ENCODE data around the gene DAAM2.

The DAAM2 gene

GRCh38 chr6:39897698-39898097 lies 105.5 kb downstream of the DAAM2 start:
- DNase-seq (ENCODE audit: insufficient read length, low spot score), result no peak
- no peak for FAIRE-seq
- TF ChIP-seq SPI1 (IDR thresholded peaks at IDR 0.05; ENCODE audit: low read depth, low read length), result 0 out of 2 replicates have a peak, but pooled peaks have one; percentile 9
- TF ChIP-seq POLR2A (IDR thresholded peaks at IDR 0.05; ENCODE audit: low read depth, low read length), result no peak

- DNase-seq (ENCODE audit: insufficient read length, low spot score) (no peak), FAIRE-seq (no peak)
- TF ChIP-seq POLR2AphosphoS5 (IDR thresholded peaks at IDR 0.05; ENCODE audit: low read depth, low read length) (no peak), TAF1 (IDR thresholded peaks at IDR 0.05; ENCODE audit: low read depth, low read length) (no peak), POU2F2 (IDR thresholded peaks at IDR 0.05; ENCODE audit: low read depth, low read length) (no peak), PAX5 (IDR thresholded peaks at IDR 0.05; ENCODE audit: insufficient read depth, low read length, severe bottlenecking) (no peak), SPI1 (IDR thresholded peaks at IDR 0.05; ENCODE audit: low read depth, low read length) (no peak), POLR2A (IDR thresholded peaks at IDR 0.05; ENCODE audit: low read depth, low read length) (no peak)
Measured at GRCh38 chr6:39898625-39899024, 106.4 kb downstream of the DAAM2 start.

- DNase-seq (ENCODE audit: insufficient read length, low spot score) (no peak), FAIRE-seq (no peak)
- TF ChIP-seq POLR2A (IDR thresholded peaks at IDR 0.05; ENCODE audit: low read depth, low read length), result no peak
- no peak for TF ChIP-seq SPI1 (IDR thresholded peaks at IDR 0.05; ENCODE audit: low read depth, low read length)
- no peak for TF ChIP-seq POLR2AphosphoS5 (IDR thresholded peaks at IDR 0.05; ENCODE audit: low read depth, low read length)
- TF ChIP-seq TAF1 (IDR thresholded peaks at IDR 0.05; ENCODE audit: low read depth, low read length), result no peak
- no peak for TF ChIP-seq POU2F2 (IDR thresholded peaks at IDR 0.05; ENCODE audit: low read depth, low read length)
- no peak for TF ChIP-seq PAX5 (IDR thresholded peaks at IDR 0.05; ENCODE audit: insufficient read depth, low read length, severe bottlenecking)
Measured at GRCh38 chr6:39899554-39900295, 107.5 kb downstream of the DAAM2 start.

- FAIRE-seq, result no peak
- TF ChIP-seq PAX5 (IDR thresholded peaks at IDR 0.05; ENCODE audit: insufficient read depth, low read length, severe bottlenecking) (no peak), TAF1 (IDR thresholded peaks at IDR 0.05; ENCODE audit: low read depth, low read length) (no peak), POU2F2 (IDR thresholded peaks at IDR 0.05; ENCODE audit: low read depth, low read length) (no peak), SPI1 (IDR thresholded peaks at IDR 0.05; ENCODE audit: low read depth, low read length) (no peak), POLR2A (IDR thresholded peaks at IDR 0.05; ENCODE audit: low read depth, low read length) (no peak), POLR2AphosphoS5 (IDR thresholded peaks at IDR 0.05; ENCODE audit: low read depth, low read length) (no peak)
- no peak for DNase-seq (ENCODE audit: insufficient read length, low spot score)
Measured at GRCh38 chr6:39901116-39901655, 109.0 kb downstream of the DAAM2 start.

- DNase-seq (ENCODE audit: insufficient read length, low spot score), result no peak
- no peak for TF ChIP-seq POLR2AphosphoS5 (IDR thresholded peaks at IDR 0.05; ENCODE audit: low read depth, low read length)
- no peak for TF ChIP-seq SPI1 (IDR thresholded peaks at IDR 0.05; ENCODE audit: low read depth, low read length)
- TF ChIP-seq PAX5 (IDR thresholded peaks at IDR 0.05; ENCODE audit: insufficient read depth, low read length, severe bottlenecking), result no peak
- no peak for FAIRE-seq
Measured at GRCh38 chr6:39901670-39902069, 109.5 kb downstream of the DAAM2 start.

GRCh38 chr6:39902136-39902535 lies 110.0 kb downstream of the DAAM2 start:
- TF ChIP-seq PAX5 (IDR thresholded peaks at IDR 0.05; ENCODE audit: insufficient read depth, low read length, severe bottlenecking) (no peak), POLR2A (IDR thresholded peaks at IDR 0.05; ENCODE audit: low read depth, low read length) (no peak), POLR2AphosphoS5 (IDR thresholded peaks at IDR 0.05; ENCODE audit: low read depth, low read length) (no peak), TAF1 (IDR thresholded peaks at IDR 0.05; ENCODE audit: low read depth, low read length) (no peak)
- no peak for DNase-seq (ENCODE audit: insufficient read length, low spot score)
- FAIRE-seq, result no peak

GRCh38 chr6:39902786-39903465 lies 110.8 kb downstream of the DAAM2 start:
- DNase-seq (ENCODE audit: insufficient read length, low spot score), result no peak
- no peak for TF ChIP-seq POLR2AphosphoS5 (IDR thresholded peaks at IDR 0.05; ENCODE audit: low read depth, low read length)
- no peak for TF ChIP-seq POU2F2 (IDR thresholded peaks at IDR 0.05; ENCODE audit: low read depth, low read length)
- TF ChIP-seq SPI1 (IDR thresholded peaks at IDR 0.05; ENCODE audit: low read depth, low read length), result no peak
- TF ChIP-seq TAF1 (IDR thresholded peaks at IDR 0.05; ENCODE audit: low read depth, low read length), result no peak
- no peak for TF ChIP-seq PAX5 (IDR thresholded peaks at IDR 0.05; ENCODE audit: insufficient read depth, low read length, severe bottlenecking)
- TF ChIP-seq POLR2A (IDR thresholded peaks at IDR 0.05; ENCODE audit: low read depth, low read length), result no peak
- FAIRE-seq, result no peak

- FAIRE-seq, result no peak
- no peak for TF ChIP-seq SPI1 (IDR thresholded peaks at IDR 0.05; ENCODE audit: low read depth, low read length)
- no peak for TF ChIP-seq TAF1 (IDR thresholded peaks at IDR 0.05; ENCODE audit: low read depth, low read length)
- TF ChIP-seq POLR2AphosphoS5 (IDR thresholded peaks at IDR 0.05; ENCODE audit: low read depth, low read length), result no peak
- TF ChIP-seq POU2F2 (IDR thresholded peaks at IDR 0.05; ENCODE audit: low read depth, low read length), result no peak
- no peak for TF ChIP-seq POLR2A (IDR thresholded peaks at IDR 0.05; ENCODE audit: low read depth, low read length)
- TF ChIP-seq PAX5 (IDR thresholded peaks at IDR 0.05; ENCODE audit: insufficient read depth, low read length, severe bottlenecking), result no peak
Measured at GRCh38 chr6:39903656-39904055, 111.5 kb downstream of the DAAM2 start.

GRCh38 chr6:39904946-39905639 lies 112.9 kb downstream of the DAAM2 start:
- FAIRE-seq (no peak), DNase-seq (ENCODE audit: insufficient read length, low spot score) (no peak)
- TF ChIP-seq POU2F2 (IDR thresholded peaks at IDR 0.05; ENCODE audit: low read depth, low read length) (no peak), TAF1 (IDR thresholded peaks at IDR 0.05; ENCODE audit: low read depth, low read length) (no peak), POLR2A (IDR thresholded peaks at IDR 0.05; ENCODE audit: low read depth, low read length) (no peak), POLR2AphosphoS5 (IDR thresholded peaks at IDR 0.05; ENCODE audit: low read depth, low read length) (no peak), PAX5 (IDR thresholded peaks at IDR 0.05; ENCODE audit: insufficient read depth, low read length, severe bottlenecking) (no peak), SPI1 (IDR thresholded peaks at IDR 0.05; ENCODE audit: low read depth, low read length) (no peak)

More at GRCh38 chr6:39903656-39904055, 111.5 kb downstream of the DAAM2 start:
- no peak for DNase-seq (ENCODE audit: insufficient read length, low spot score)

All from GM12891 (cell line).